Prostate gland (tissue), 2 donors: Measurements from ENCODE around the gene GPC5. TPM values are rescaled to one million over a fixed set of nuclear protein-coding genes. Genes with fewer than 3 reads are reported as not detected.

Experiments
- DNase-seq: peaks from one replicate; pipeline ENCODE4 v3.0.0-alpha.2; 2019; ENCODE audit warnings: low spot score
- H3K27ac ChIP-seq, 2 donors: fragments of 200-600 bp; sonication (generic); 2 replicates each; pipeline ENCODE4 v1.5.1; 2017 to 2019
- H3K27me3 ChIP-seq: fragments of 200-600 bp; sonication (generic); replicated peaks from 2 replicates; pipeline ENCODE4 v1.5.1; 2019; ENCODE audit not compliant: insufficient read depth
- H3K36me3 ChIP-seq, 2 donors: fragments of 200-600 bp; sonication (generic); 1 replicate in 1 of 2; 2 replicates in 1 of 2; pipeline versions ENCODE4 v1.5.1 to v1.8.1; 2017 to 2019
- H3K4me1 ChIP-seq: fragments of 200-600 bp; sonication (generic); replicated peaks from 2 replicates; pipeline ENCODE4 v1.5.1; 2019
- H3K4me3 ChIP-seq, 2 donors: fragments of 200-600 bp; sonication (generic); 2 replicates each; pipeline ENCODE4 v1.5.1; 2017 to 2019
- H3K9me3 ChIP-seq: fragments of 200-600 bp; sonication (generic); 2 replicates; pipeline ENCODE4 v1.5.1; 2017
- CTCF ChIP-seq, 4 experiments: fragments of 200-600 bp in 2 of 4; fragments of 450-650 bp in 2 of 4; sonication (generic) in 2 of 4; IDR thresholded peaks; 1 replicate in 3 of 4; 2 replicates in 1 of 4; pipeline ENCODE4 v1.5.1; 2016 to 2019; ENCODE audit warnings: antibody characterized with exemption in 4 of 4, mild to moderate bottlenecking in 2 of 4, moderate library complexity in 2 of 4
- POLR2A ChIP-seq: fragments of 450-650 bp; IDR thresholded peaks from one replicate; pipeline ENCODE4 v1.6.1; 2016; ENCODE audit warnings: antibody characterized with exemption, mild to moderate bottlenecking
- POLR2AphosphoS5 ChIP-seq: sonication (generic); formaldehyde crosslinking; IDR thresholded peaks from one replicate; pipeline ENCODE4 v1.6.1; 2017; ENCODE audit warnings: antibody characterized with exemption
- WGBS: methylation state at CpG from one replicate; pipeline ENCODE4 v1.1.5; 2018; 5-methylcytosine and 5-hydroxymethylcytosine counted together
- intact Hi-C: fragments of 100-400 bp; cut with DNase I; formaldehyde crosslinking; loops from one replicate; pipeline ENCODE4 v1.14.2; 2022
- total RNA-seq, 2 donors: library from RNA; depleted of rRNA; stranded (reverse); fragments of >200 nt; gene quantifications; one replicate each; pipeline ENCODE4 v1.1.0, GENCODE V29; 2016

Gene GPC5
- total RNA-seq, 2 donors from 2014 or later = 0.23 to 35.0 TPM

- H3K27ac ChIP-seq = no peak overlapping the region
- DNase-seq = no peak
- TF ChIP-seq POLR2AphosphoS5 (no peak), POLR2A (no peak), CTCF (IDR thresholded peaks at IDR 0.05) (no peak)
- H3K27me3 ChIP-seq = no peaks in the 10 kb centered on the region
- H3K4me3 ChIP-seq = no peak overlapping the region
- H3K36me3 ChIP-seq = no peaks in the 10 kb centered on the region
- intact Hi-C loops = no loop called here
- WGBS = 86% methylated on average over 1 of the region's 1 CpG
- no peaks in the 10 kb centered on the region for H3K4me1 ChIP-seq
- no peaks in the 10 kb centered on the region for H3K9me3 ChIP-seq
Measured at GRCh38 chr13:91950803-91951202, 552.4 kb downstream of the GPC5 start.

GRCh38 chr13:91955546-91956355 lies 557.3 kb downstream of the GPC5 start:
- H3K27me3 ChIP-seq = no peaks in the 10 kb centered on the region
- TF ChIP-seq POLR2AphosphoS5 = no peak
- no peak for TF ChIP-seq POLR2A
- no peak for DNase-seq

GRCh38 chr13:91960947-91961346 lies 562.5 kb downstream of the GPC5 start:
- no peak for DNase-seq
- Histone ChIP-seq H3K27me3 (no peaks in the 10 kb centered on the region), H3K27ac (no peak overlapping the region), H3K36me3 (no peaks in the 10 kb centered on the region), H3K4me3 (no peak overlapping the region), H3K9me3 (no peaks in the 10 kb centered on the region), H3K4me1 (no peaks in the 10 kb centered on the region)
- intact Hi-C loops = no loop called here
- TF ChIP-seq CTCF (IDR thresholded peaks at IDR 0.05) (no peak), POLR2A (no peak), POLR2AphosphoS5 (no peak)
- 22% methylated on average over 1 of the region's 1 CpG for WGBS

More at GRCh38 chr13:91955546-91956355, 557.3 kb downstream of the GPC5 start:
- no peaks in the 10 kb centered on the region for H3K4me1 ChIP-seq
- 69% methylated on average over 1 of the region's 1 CpG for WGBS
- no peak overlapping the region for H3K4me3 ChIP-seq
- intact Hi-C loops = no loop called here
- no peaks in the 10 kb centered on the region for H3K36me3 ChIP-seq
- H3K27ac ChIP-seq = no peak overlapping the region
- no peaks in the 10 kb centered on the region for H3K9me3 ChIP-seq

- intact Hi-C loops = no loop called here
- DNase-seq = no peak
- H3K36me3 ChIP-seq = no peaks in the 10 kb centered on the region
- no peak overlapping the region for H3K4me3 ChIP-seq
- no peaks in the 10 kb centered on the region for H3K4me1 ChIP-seq
- H3K27ac ChIP-seq = no peak overlapping the region
- H3K9me3 ChIP-seq = no peaks in the 10 kb centered on the region
- TF ChIP-seq POLR2A (no peak), POLR2AphosphoS5 (no peak), CTCF (IDR thresholded peaks at IDR 0.05) (no peak)
- no peaks in the 10 kb centered on the region for H3K27me3 ChIP-seq
Measured at GRCh38 chr13:91962946-91963345, 564.5 kb downstream of the GPC5 start.

GRCh38 chr13:91965511-91965910 lies 567.1 kb downstream of the GPC5 start:
- Histone ChIP-seq H3K27ac (no peak overlapping the region), H3K4me3 (no peak overlapping the region), H3K9me3 (no peaks in the 10 kb centered on the region), H3K36me3 (no peaks in the 10 kb centered on the region), H3K27me3 (no peaks in the 10 kb centered on the region), H3K4me1 (no peaks in the 10 kb centered on the region)
- TF ChIP-seq POLR2A = no peak
- intact Hi-C loops = no loop called here
- DNase-seq = no peak
- WGBS = 80% methylated on average over 2 of the region's 2 CpGs

- DNase-seq = no peak
- Histone ChIP-seq H3K9me3 (no peaks in the 10 kb centered on the region), H3K36me3 (no peaks in the 10 kb centered on the region), H3K27me3 (no peaks in the 10 kb centered on the region), H3K27ac (no peak overlapping the region), H3K4me1 (no peaks in the 10 kb centered on the region), H3K4me3 (no peak overlapping the region)
- intact Hi-C loops = no loop called here
- TF ChIP-seq POLR2A (no peak), CTCF (IDR thresholded peaks at IDR 0.05) (no peak), POLR2AphosphoS5 (no peak)
Measured at GRCh38 chr13:91978571-91978970, 580.1 kb downstream of the GPC5 start.
